ENCODE data around the gene CCDC152. TPM values are rescaled to one million over a fixed set of nuclear protein-coding genes. Genes with fewer than 3 reads are reported as not detected.
"Not testable (repeated sequence)": the region's sequence is repeated elsewhere in the genome, so short reads cannot be mapped to it uniquely, and the experiment has no call there.

CCDC152 gene
- total RNA-seq, 1 donor from 2014 or later = not detected

- H3K9me3 Mint-ChIP-seq (ENCODE audit: low read depth) = no peaks in the 10 kb centered on the region
- no peak overlapping the region for H3K4me3 Mint-ChIP-seq (ENCODE audit: unreplicated experiment)
Observed at GRCh38 chr5:42721484-42721883, 35.1 kb upstream of the CCDC152 start.

DNA sequence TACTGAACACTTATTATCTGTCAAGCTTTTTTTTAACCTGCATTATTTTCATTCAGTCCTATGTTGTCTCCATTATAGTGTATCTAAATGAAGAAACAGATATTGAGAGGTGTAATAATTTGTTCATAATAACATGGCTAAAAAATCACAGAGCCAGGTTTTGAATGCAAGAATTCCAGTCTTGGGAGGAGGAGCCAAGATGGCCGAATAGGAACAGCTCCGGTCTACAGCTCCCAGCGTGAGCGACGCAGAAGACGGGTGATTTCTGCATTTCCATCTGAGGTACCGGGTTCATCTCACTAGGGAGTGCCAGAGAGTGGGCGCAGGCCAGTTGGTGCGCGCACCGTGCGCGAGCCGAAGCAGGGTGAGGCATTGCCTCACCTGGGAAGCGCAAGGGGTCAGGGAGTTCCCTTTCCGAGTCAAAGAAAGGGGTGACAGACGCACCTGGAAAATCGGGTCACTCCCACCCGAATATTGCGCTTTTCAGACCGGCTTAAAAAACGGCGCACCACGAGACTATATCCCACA, 22.0 kb upstream of the CCDC152 start:
- H3K36me3 Mint-ChIP-seq (ENCODE audit: low read depth) = not testable (repeated sequence)

More at GRCh38 chr5:42721484-42721883, 35.1 kb upstream of the CCDC152 start:
- H3K27me3 Mint-ChIP-seq (ENCODE audit: low read depth) = peaks cover 7% of the 10 kb centered on the region
- DNase-seq (ENCODE audit: low spot score) = no peak
- no peak for TF ChIP-seq CTCF (IDR thresholded peaks at IDR 0.05)
- peaks cover 4% of the 10 kb centered on the region for H3K36me3 Mint-ChIP-seq (ENCODE audit: low read depth)
- no peak overlapping the region for H3K27ac Mint-ChIP-seq (ENCODE audit: unreplicated experiment)
- no peaks in the 10 kb centered on the region for H3K4me1 Mint-ChIP-seq (ENCODE audit: low read depth)

DNA sequence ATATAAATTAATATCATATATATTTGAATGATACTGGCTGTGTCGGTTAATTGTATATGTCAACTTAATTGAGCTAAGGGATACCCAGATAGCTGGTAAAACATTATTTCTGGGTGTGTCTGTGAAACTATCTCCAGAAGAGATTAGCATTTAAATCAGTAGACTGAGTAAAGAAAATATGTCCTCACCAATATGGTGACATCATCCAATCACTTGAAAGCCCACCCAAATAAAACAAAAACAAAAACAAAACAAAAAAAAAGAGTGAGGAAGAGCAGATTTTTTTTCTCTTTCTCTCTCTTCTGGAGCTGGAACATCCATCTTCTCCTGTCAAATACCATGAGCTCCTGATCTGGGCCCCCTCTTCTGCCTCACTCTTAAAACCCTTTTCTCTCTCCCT, 15.7 kb upstream of the CCDC152 start:
- no peak overlapping the region for H3K27ac Mint-ChIP-seq (ENCODE audit: unreplicated experiment)
- H3K4me3 Mint-ChIP-seq (ENCODE audit: unreplicated experiment) = no peak overlapping the region
- H3K36me3 Mint-ChIP-seq (ENCODE audit: low read depth) = peaks cover 2% of the 10 kb centered on the region
- DNase-seq (ENCODE audit: low spot score) = no peak
- H3K4me1 Mint-ChIP-seq (ENCODE audit: low read depth) = no peaks in the 10 kb centered on the region
- no peak for TF ChIP-seq CTCF (IDR thresholded peaks at IDR 0.05)
- peaks cover 2% of the 10 kb centered on the region for H3K27me3 Mint-ChIP-seq (ENCODE audit: low read depth)
- H3K9me3 Mint-ChIP-seq (ENCODE audit: low read depth) = peaks cover 11% of the 10 kb centered on the region

More for the DNA sequence above, 22.0 kb upstream of the CCDC152 start:
- H3K27ac Mint-ChIP-seq (ENCODE audit: unreplicated experiment); H3K27me3 Mint-ChIP-seq (ENCODE audit: low read depth); H3K4me1 Mint-ChIP-seq (ENCODE audit: low read depth); H3K9me3 Mint-ChIP-seq (ENCODE audit: low read depth); H3K4me3 Mint-ChIP-seq (ENCODE audit: unreplicated experiment); DNase-seq (ENCODE audit: low spot score): not testable (repeated sequence)

GRCh38 chr5:42745426-42745825, 11.2 kb upstream of the CCDC152 start:
- H3K4me3 Mint-ChIP-seq (ENCODE audit: unreplicated experiment) = no peak overlapping the region
- DNase-seq (ENCODE audit: low spot score) = no peak
- H3K36me3 Mint-ChIP-seq (ENCODE audit: low read depth) = peaks cover 2% of the 10 kb centered on the region
- no peak overlapping the region for H3K27ac Mint-ChIP-seq (ENCODE audit: unreplicated experiment)
- H3K4me1 Mint-ChIP-seq (ENCODE audit: low read depth) = no peaks in the 10 kb centered on the region
- H3K9me3 Mint-ChIP-seq (ENCODE audit: low read depth) = peaks cover 9% of the 10 kb centered on the region
- TF ChIP-seq CTCF (IDR thresholded peaks at IDR 0.05) = peak; percentile 49
- H3K27me3 Mint-ChIP-seq (ENCODE audit: low read depth) = peaks cover 6% of the 10 kb centered on the region

DNA sequence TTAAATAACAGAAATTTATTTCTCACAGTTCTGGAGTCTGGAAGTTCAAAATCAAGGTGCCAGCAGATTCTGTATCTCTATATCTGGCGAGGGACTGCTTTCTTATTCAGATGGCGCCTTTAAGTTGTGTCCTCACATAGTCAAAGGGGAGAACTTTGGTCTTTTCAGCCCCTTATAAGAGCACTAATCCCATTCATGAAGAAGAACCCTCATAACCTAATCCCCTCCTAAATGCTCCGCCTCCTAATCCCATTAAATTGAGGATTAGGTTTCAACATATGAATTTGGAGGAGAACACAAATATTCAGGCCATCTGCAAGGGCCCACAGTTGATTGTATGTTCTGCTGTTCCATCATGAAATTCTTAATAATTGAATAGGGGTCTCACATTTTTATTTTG, 10.8 kb upstream of the CCDC152 start:
- Mint-ChIP-seq H3K27ac (ENCODE audit: unreplicated experiment) (no peak overlapping the region), H3K27me3 (ENCODE audit: low read depth) (peaks cover 6% of the 10 kb centered on the region), H3K36me3 (ENCODE audit: low read depth) (peaks cover 2% of the 10 kb centered on the region), H3K4me3 (ENCODE audit: unreplicated experiment) (no peak overlapping the region), H3K4me1 (ENCODE audit: low read depth) (no peaks in the 10 kb centered on the region), H3K9me3 (ENCODE audit: low read depth) (peaks cover 9% of the 10 kb centered on the region)
- no peak for TF ChIP-seq CTCF (IDR thresholded peaks at IDR 0.05)
- no peak for DNase-seq (ENCODE audit: low spot score)

DNA sequence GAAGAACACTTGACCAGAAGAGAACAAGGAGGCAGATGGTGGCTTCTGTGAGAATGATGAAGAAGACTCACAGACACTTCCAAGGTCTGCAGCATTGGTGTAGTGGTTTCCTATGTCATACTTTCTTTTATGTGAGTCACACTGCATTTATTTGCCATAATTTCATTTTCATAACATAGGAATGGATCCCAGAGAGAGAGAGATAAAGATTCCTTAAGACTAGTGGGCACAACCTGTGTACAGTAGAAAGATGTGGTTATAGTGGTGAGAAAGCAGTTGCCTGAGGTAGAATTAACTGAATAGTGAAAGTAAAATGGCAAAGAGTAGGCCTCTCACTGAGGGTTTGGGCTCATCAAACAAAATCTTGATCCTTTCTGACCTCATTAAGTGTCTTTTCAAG, 7.6 kb upstream of the CCDC152 start:
- H3K9me3 Mint-ChIP-seq (ENCODE audit: low read depth) = no peaks in the 10 kb centered on the region

More for the DNA sequence above, 7.6 kb upstream of the CCDC152 start:
- Mint-ChIP-seq H3K27ac (ENCODE audit: unreplicated experiment) (no peak overlapping the region), H3K36me3 (ENCODE audit: low read depth) (no peaks in the 10 kb centered on the region), H3K27me3 (ENCODE audit: low read depth) (peaks cover 4% of the 10 kb centered on the region), H3K4me1 (ENCODE audit: low read depth) (no peaks in the 10 kb centered on the region), H3K4me3 (ENCODE audit: unreplicated experiment) (no peak overlapping the region)
- DNase-seq (ENCODE audit: low spot score) = no peak
- TF ChIP-seq CTCF (IDR thresholded peaks at IDR 0.05) = no peak
